GM21390 (cell line): ENCODE results near the gene PITX3.

Experiments
- ATAC-seq: cut with Tn5 transposase; IDR thresholded peaks from one replicate; pipeline ENCODE4 v1.9.1; 2021; ENCODE audit not compliant: unreplicated experiment

Gene PITX3

DNA sequence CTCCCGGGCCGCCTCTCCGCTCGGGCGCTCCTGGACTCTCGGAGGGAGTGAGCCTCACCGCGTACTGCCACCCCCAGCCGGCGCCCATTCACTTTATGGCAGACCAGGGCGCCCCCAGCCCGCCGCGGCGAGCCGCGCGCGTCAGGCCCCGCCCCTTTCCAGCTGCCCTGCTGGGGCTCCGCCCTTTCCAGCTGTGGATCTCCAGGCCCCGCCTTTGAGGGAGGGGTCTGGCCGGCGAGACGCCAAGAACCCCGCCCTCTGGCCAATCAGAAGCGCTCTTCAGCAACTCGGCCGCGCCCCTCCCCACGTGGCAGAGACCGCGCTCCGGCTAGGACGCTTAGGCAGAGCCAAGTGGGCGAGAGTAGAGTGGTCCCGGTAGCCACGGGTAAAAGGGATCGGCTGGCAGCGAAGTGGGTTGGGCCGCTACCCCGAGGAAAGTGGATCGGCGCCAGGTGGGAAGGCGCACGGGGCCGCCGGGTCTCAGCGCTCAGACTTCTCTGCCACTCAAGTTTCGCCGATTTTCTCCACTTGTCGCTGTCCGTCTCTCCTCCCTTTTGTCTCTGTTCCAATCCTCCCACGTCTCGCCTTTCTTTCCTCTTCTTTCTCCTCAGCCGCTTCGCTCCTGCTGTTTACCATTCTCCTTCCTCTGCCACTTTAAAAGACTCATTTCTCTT is at the start of gene PITX3:
PITX3 (minus strand) TSS at position 69 of the 674 bp plus-strand sequence. CDS start 9,432 bp downstream, outside the sequence.
- ATAC-seq: peak; percentile 32

DNA sequence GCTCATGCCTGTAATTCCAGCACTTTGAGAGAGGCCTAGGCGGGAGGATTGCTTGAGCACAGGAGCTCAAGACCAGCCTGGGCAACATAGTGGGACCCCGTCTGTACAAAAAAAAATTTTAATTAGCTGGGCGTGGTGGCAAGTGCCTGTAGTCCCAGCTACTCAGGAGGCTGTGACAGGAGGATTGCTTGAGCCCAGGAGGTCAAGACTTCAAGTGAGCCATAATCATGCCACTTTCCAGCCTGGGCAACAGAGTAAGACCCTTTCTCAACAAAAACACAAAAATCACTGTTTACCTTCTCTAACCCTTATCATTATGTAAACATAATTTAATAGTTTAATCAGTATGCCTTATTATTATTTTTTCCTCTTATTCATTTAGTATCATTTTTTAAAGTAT is 48.5 kb upstream of the PITX3 start:
- ATAC-seq: no peak

DNA sequence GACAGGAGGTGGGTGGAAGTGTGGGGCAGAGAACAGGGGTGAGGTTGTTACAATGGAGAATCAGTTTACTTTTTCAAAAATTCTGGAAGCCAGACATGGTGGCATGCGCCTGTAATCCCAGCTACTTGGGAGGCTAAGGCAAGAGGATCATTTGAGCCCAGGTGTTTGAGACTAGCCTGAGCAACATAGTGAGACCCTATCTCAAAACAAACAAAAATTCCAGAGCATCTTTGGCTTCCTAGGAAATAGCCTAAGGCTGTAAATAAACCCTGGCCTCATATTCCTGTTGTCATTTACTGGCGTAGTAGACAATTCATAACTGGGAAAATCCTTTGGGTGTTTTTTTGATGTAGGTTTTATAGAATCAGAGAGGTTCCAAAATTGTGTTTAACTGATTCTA is 48.0 kb upstream of the PITX3 start:
- ATAC-seq: no peak

DNA sequence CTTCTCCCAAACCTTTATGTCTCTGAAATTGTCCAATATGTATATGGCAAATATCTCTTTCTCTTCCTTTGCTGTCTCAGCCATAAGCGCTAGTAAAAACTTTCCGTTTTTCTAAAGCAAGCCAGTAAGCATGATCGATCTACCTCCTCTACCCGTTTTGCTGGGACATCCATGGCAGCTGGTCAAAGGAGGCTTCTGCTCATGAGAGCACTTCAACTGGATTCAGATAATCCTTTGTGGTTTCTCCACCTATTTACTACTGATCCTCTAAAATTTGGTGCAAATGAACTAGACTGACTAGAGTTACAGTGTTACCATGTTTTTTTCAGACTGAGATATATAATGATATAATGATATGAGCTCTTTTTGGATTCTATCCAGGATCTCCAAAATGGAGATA is 46.7 kb upstream of the PITX3 start:
- ATAC-seq: no peak

DNA sequence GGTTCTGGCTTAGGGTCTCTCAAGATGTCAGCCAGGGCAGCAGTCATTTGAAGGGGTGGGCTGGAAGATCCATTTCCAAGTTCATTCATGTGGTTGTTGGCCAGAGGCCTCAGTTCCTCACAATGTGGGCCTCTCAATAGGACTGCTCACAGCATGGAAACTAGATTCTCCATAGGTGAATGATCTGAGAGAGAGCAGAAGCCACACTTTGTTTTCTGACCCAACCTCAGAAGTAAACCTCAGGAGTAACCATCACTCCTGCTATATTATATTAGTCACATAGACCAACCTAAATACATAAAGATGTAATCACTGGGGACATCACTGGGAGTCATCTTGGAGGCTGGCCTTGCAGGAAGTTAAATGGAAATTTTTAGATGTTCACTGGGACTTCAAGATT is 46.2 kb upstream of the PITX3 start:
- no peak for ATAC-seq

DNA sequence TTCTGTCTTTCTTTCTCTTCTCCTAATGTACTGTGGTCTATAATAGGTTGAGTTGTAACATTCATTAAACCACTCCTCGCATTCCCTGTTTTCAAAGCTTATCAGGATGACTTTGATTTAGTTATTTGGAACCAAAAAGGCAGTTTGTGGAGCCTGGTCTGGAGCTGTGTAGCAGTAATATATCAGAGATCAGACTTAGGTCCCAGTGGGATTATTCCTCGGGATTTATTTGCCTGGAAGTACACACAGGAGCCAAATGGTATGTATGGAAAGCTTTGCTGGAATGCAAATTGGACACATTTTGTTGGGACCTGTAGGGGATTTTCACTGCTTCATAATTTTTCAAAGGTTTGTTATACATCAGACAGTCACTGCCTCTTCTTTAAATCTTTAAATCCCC is 44.9 kb upstream of the PITX3 start:
- ATAC-seq: no peak

DNA sequence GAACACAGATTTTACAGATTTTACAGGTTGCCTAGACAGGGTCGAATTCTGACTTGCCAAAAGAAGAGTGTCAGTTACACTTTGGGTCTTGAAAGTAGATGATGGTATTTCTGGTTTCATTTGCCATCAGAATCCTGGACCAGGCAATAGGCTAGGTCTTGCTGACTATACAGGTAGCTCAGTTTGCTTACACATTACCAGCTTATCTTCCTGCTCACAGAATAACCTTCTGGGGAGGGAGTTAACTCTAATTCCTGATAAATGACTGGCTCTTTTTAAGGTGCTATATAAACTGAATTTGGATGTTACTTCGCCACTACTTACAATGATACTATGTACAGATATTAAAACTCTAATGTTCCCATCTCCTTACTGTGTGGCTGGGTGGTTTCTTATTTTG is 43.8 kb upstream of the PITX3 start:
- ATAC-seq: no peak

DNA sequence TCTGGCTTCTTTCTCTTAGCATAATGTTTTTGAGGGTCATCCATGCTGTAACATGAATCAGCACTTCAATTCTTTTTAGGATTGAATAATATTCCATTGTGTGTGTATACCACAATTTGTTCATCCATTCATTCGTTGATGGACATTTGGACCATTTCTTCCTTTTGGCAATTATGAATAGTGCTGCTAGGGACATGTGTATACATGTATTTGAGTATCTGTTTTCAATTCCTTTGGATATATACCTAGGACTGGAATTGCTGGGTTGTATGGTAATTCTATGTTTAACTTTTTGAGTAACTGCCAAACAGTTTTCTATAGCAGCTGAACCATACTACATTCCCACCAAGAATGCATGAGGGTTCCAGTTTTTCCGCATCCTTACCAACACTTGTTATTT is 43.2 kb upstream of the PITX3 start:
- no peak for ATAC-seq

DNA sequence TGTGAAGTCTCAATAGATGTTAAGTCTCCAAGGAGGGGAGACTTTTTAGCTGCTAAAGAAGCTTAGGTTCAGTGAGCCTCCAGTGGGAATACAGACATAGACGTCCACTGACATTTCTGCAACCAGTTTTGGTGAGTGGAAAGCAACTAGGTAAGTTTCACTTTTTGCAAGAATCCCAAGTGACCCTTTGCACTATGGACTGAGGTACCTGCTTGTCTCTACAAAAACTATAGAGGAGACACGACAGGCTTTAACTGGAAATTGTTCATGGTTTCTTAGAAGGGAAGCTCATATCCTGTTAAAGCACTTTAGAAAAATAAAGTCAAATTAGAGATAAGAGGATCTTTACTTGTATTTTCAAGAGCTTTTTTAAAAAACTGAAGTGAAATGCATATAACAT is 42.6 kb upstream of the PITX3 start:
- ATAC-seq: no peak

DNA sequence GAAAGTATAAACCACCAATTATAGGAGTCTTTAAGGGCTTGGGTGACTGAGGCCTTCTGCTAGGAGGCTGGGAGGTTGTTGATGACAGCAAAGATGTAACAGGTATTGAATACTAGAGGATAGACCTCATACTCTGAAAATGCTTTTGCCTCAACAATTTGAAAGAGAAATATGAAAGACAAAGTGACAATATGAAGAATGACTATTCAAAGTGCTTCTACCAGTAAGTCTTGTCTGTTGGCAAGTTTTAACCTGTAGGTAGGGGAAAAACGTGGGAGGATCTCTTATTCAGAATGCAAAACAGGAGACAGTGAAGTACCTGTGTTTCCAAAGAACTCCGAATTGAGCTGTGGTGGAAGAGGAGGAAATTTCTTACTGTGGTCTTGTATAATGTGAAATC is 42.2 kb upstream of the PITX3 start:
- no peak for ATAC-seq

DNA sequence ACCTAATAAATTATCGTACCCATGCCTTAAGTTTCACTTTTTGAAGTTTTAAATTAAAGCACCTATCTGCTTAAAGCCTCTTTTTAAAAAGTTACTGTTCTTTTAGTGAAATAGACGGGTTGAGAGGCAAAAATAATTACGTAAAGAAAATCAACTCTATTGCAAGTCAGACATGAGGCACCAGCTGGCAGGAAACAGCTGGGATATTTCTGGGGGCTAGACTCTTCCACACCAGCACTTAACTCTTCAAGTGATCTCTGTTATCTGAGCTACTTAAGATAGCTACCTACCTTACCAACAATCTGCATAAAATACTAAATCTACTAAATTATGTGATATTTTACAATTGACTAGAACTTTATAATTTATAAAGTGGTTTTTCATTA is 39.8 kb upstream of the PITX3 start:
- no peak for ATAC-seq

DNA sequence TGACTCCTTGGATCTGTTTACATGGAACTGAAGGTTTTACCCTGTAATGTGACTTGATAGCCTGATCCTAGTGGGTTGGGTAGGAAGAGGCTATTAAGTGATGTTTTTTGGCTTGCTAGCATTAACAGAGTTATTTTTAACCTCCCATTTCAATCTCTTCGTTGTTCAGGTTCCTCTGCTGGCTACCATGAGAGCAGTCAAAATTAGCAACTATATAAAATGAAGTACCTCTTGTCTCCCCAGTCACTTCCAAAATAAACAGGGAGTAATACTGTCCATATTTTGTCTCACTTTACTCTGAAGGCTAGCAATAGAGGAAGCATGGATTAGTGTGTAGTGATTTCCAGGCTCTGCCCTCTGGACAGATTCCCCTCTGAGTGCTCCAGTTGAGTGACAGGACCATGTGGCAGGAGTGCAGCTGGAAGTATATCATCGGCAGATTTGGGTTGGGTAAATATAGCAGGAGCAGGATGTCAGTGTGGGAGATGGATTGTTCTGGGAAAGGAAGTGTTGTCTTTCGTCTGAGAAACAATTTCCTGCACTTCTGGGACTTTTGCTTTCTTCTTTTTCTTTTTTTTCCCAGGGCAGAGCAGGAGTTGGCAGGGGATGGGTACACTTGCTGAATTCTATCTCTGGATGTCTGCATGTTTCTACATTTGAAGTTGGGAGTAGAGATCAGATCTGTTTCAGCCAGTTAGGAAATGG is 39.2 kb upstream of the PITX3 start:
- no peak for ATAC-seq

DNA sequence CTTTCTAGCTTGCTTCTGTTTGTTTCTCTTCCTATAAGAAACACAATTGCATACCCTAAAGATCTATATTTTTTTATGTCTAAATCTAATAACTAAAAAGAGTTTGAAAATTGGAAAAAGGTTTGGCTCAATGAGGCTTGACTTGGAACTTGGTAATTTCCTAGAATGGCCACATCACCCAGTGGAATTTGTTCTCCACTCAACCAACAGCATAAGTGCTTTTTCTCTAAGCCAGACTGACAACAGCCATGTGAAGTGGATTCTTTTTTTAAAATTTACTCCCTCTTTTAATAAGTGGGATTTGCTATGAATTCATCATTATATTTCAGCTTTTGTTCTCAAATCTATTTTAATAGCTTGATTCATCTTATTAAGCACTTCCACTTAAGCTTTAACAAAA is 37.8 kb upstream of the PITX3 start:
- ATAC-seq: no peak

DNA sequence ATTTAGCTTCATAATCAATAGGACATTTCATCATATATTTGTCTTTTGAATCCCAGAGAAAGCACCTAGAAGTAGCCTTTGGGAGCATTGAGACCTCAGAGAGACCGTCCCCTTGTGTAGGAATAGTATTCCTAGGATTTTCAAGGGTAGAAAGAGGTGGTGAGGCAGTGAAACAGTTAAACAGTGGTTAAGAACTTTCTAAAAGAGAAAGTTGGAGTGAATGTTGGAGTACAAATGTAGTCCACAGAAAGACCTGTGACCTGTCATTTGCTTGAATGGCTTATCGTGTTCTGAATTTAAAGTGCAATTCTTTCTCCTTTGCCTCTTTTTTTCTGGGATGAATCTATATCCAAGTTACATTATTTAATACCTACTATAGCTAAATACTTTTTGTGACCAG is 34.0 kb upstream of the PITX3 start:
- ATAC-seq: no peak

DNA sequence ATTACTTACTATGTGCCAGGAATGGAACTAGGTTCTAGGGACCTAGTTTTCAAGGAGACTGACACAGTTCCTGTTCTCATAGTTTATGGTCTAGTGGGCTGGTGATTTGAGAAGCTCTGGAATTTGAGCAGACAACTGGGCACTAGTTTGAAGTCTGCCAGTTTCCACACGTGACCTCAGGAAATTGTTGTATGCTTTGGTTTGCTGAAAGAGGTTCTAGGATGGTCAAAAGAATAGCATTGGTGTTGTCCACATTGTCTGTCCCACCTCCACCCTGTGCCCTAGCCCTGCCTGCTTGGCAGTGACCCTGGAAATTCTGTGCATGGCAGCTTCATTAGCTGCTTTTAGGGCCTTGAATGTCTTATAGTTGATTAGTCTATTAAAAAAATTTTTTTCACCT is 32.8 kb upstream of the PITX3 start:
- no peak for ATAC-seq

DNA sequence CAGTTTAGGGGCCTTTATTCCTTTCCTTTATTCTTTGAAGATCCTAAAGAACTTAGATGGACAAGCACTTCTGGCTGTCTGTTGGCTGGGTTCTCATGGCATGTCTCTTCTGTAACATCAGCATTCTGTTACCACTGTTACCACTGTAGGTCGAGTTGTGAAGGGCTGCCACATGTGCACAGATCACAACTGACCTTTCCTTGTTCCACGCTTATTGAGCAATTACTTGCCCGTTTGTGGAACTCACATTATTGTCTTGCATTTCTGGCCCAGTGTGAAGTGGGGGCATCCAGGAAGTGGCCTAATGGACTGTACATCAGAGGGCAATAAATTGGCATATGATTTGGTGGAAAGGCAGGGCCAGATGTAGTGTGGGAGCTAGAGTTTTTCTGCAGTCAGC is 27.7 kb upstream of the PITX3 start:
- ATAC-seq: no peak

DNA sequence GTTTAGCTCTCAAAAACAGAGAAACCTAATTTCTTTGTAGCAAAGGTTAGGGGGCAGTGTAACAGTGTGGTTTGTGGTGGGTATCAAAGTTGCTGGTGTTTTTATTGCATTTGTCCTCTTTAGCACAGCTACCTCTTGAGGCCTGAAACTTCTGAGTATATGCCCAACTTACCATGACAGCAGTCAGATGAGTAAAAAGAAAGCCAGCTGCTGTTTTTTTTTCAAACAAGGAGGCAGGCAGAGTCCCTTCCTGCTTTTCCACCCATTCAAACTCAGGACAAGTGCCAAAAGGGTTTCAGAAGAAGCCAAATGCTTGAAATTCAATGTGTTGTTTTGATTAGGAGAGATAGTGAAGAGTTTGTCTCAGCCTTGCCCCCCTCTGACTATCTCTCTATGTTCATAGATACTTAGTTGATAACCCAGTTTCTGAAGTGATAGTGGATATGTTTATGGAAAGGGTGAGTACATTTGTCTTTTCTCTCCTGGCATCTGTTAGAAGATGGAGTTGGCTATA is 27.1 kb upstream of the PITX3 start:
- no peak for ATAC-seq

DNA sequence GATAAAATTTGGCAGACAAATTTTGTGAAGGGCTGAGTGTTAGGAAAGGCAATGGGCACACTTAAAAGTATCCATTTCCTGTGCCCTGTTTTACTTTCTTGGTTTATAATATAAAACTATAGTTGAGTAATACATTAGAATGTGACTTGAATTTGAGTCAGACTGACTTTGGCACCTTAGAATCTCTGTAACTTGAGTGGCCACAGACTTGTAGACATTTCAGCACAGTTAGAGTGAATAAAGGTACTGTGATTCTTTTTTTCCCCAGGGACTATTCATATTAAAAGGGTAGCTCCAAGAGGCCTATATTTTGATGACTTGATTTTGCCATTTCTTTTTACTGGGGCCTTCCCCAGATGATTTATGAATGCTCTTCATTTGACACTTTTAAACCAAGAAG is 26.4 kb upstream of the PITX3 start:
- no peak for ATAC-seq

DNA sequence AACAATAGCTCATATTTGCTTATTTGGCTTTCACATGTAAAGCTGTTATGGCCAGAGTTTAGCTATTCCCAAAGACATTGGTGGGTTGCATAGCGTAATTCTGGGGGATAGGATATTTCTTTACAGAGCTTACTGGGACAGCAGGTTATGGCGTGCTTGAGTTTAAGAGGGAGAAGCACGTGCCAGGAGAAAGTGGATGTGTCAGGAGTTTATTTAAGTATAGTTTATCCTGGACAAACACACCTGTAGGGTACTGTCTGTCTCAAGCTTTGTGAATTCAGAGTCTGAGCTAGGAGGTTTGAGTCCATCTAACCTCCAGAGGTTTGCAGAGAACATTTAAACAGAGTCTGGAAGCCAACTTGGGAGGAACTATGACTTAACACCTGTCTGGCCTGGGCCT is 25.4 kb upstream of the PITX3 start:
- no peak for ATAC-seq

DNA sequence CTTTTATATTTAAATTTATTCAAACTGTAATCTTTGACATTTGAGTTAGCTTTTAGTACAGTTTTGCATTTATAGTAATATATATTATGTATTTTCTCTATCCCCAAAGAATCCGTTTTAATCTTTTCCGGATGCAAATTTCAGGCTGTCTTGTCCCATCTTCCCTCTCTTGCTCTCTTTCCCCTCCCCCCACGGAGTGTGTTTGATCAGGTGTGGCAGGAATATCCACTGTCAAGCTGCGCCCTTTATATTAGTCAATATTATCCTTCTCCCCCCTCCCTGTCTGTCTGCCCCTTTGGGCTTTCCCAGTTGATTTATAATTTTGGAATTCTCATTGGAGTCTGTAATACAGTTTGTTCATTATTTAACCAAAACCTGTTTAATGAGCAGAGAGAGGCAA is 23.1 kb upstream of the PITX3 start:
- no peak for ATAC-seq

DNA sequence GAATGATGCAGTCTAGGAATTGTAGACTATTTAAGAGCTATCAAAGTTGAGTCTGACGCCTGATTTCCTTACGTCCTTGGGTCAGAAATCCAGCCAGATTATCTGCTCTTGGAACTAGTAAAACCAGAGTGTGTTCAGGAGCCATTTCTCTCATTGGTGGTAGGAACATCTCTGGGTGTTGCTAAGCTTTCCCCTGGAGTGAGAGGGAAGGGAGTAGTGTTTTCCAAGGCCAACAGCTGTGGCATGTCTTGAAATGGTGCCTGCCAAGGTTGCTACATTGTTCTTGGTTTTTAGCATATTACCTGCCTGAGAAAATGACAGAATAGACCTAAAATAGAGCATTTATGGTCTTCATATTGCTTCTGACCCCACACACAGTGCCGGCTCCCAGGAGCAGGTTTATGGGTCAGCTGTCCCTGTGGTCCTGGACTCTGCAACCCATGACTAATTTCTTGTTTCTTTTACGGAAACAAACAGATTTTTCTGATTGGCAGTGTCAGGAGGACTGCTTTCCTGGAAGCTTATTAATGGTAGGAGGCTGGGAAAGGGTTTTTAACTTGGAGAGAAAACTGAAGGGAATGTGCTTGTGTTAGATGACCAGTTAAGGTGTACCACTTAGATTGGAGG is 21.5 kb upstream of the PITX3 start:
- no peak for ATAC-seq

DNA sequence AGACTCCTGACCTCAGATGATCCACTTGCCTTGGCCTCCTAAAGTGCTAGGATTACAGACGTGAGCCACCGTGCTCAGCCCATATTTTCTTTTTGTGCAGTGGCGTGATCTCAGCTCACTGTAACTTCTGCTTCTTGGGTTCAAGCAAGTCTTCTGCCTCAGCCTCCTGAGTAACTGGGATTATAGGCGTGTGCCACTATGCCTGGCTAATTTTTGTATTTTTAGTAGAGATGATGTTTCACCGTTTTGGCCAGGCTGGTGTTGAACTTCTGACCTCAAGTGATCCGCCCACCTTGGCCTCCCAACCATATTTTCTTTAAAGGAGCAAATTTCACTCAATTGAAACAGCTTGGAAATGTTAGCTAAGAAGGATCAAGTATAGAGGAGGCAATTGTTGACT is 20.5 kb upstream of the PITX3 start:
- ATAC-seq: no peak
